GM12872 (cell line): ENCODE results near the gene CEP126.

ENCODE experiments used
- TF ChIP-seq, protein P1 (sequence below): IDR thresholded peaks from 3 replicates; pipeline ENCODE4 v1.5.1; 2011; ENCODE audit warnings: low read depth, mild to moderate bottlenecking, low read length, moderate library complexity; ENCODE audit not compliant: insufficient read depth

Gene CEP126

GRCh38 chr11:102012946-102013345 lies 98.1 kb downstream of the CEP126 start:
- TF ChIP-seq, protein P1, sequence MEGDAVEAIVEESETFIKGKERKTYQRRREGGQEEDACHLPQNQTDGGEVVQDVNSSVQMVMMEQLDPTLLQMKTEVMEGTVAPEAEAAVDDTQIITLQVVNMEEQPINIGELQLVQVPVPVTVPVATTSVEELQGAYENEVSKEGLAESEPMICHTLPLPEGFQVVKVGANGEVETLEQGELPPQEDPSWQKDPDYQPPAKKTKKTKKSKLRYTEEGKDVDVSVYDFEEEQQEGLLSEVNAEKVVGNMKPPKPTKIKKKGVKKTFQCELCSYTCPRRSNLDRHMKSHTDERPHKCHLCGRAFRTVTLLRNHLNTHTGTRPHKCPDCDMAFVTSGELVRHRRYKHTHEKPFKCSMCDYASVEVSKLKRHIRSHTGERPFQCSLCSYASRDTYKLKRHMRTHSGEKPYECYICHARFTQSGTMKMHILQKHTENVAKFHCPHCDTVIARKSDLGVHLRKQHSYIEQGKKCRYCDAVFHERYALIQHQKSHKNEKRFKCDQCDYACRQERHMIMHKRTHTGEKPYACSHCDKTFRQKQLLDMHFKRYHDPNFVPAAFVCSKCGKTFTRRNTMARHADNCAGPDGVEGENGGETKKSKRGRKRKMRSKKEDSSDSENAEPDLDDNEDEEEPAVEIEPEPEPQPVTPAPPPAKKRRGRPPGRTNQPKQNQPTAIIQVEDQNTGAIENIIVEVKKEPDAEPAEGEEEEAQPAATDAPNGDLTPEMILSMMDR = no peak

DNA sequence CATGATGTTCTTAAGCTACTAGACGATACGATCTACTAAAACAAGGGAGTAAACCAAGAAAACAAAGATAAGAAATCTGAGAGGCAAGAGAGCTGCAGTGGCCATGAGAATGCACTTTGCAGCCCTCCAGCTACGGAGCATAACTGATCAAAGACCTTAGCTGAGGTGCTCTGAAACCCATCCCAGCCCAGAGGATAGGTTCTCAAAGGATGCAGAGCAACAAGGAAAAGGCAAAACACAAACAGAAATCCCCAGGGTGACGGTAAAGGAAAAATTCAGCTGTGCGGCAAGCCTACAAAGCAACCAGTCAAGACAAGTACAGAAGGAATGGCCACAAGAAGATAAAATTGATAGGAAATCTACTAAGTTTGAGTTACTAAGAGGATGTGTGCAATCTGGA lies 99.9 kb downstream of the CEP126 start:
- TF ChIP-seq, protein P1 = no peak

GRCh38 chr11:102017026-102017425 lies 102.2 kb downstream of the CEP126 start:
- TF ChIP-seq, protein P1 = no peak

GRCh38 chr11:102026217-102026616 lies 111.4 kb downstream of the CEP126 start:
- TF ChIP-seq, protein P1 = no peak

GRCh38 chr11:102026959-102027358 lies 112.1 kb downstream of the CEP126 start:
- TF ChIP-seq, protein P1 = no peak

GRCh38 chr11:102036757-102037156 lies 121.9 kb downstream of the CEP126 start:
- TF ChIP-seq, protein P1 = no peak

DNA sequence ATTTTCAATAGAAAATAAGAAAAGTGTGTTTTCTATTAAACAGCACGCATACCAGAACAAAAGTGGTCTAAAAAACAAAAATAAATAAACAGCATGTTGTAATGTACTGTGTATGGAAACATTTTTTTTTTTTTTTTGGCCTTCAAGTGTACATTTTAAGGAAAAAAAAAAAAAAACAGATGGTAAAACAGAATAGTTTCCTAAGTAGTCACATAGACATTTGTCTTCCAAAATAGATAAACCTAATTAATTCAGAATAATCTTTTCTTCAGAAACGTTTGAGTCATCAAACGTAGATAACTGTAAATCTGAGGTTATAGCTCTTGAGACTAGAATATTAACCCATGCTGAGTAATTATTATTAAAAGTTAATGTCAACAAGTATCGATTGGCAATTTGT lies 132.0 kb downstream of the CEP126 start:
- TF ChIP-seq, protein P1 = no peak
